ENCODE data around the gene MUC12.
"Not testable (repeated sequence)": the region's sequence is repeated elsewhere in the genome, so short reads cannot be mapped to it uniquely, and the experiment has no call there.

MUC12 gene

GRCh38 chr7:100984241-100984918, 15.0 kb downstream of the MUC12 start:
- not testable (repeated sequence) for H3K36me3 ChIP-seq (ENCODE audit: control insufficient read depth in 1 of 2, insufficient read depth in 2 of 2, low read length in 2 of 2); H3K4me1 ChIP-seq (ENCODE audit: control insufficient read depth in 1 of 2, insufficient read depth in 2 of 2, low read length in 2 of 2); H3K9me3 ChIP-seq (ENCODE audit: control insufficient read depth in 1 of 2, low read length in 2 of 2); H3K27me3 ChIP-seq (ENCODE audit: control insufficient read depth in 1 of 2, insufficient read depth in 2 of 2, low read length in 2 of 2); H3K27ac ChIP-seq (ENCODE audit: low read depth, low read length); H3K4me3 ChIP-seq (ENCODE audit: low read depth in 1 of 2, low read length in 2 of 2); H3K9ac ChIP-seq (ENCODE audit: low read depth in 1 of 2, low read length in 2 of 2)

- H3K4me1 ChIP-seq (ENCODE audit: control insufficient read depth in 1 of 2, insufficient read depth in 2 of 2, low read length in 2 of 2); H3K9ac ChIP-seq (ENCODE audit: low read depth in 1 of 2, low read length in 2 of 2); H3K27me3 ChIP-seq (ENCODE audit: control insufficient read depth in 1 of 2, insufficient read depth in 2 of 2, low read length in 2 of 2); H3K9me3 ChIP-seq (ENCODE audit: control insufficient read depth in 1 of 2, low read length in 2 of 2); H3K36me3 ChIP-seq (ENCODE audit: control insufficient read depth in 1 of 2, insufficient read depth in 2 of 2, low read length in 2 of 2); H3K27ac ChIP-seq (ENCODE audit: low read depth, low read length); H3K4me3 ChIP-seq (ENCODE audit: low read depth in 1 of 2, low read length in 2 of 2): not testable (repeated sequence)
Observed at GRCh38 chr7:100985033-100985797, 15.8 kb downstream of the MUC12 start.

GRCh38 chr7:100991631-100992030, 22.3 kb downstream of the MUC12 start:
- no peak overlapping the region for H3K27ac ChIP-seq (ENCODE audit: low read depth, low read length)
- H3K9me3 ChIP-seq (ENCODE audit: control insufficient read depth in 1 of 2, low read length in 2 of 2), result no peaks in the 10 kb centered on the region
- no peaks in the 10 kb centered on the region for H3K36me3 ChIP-seq (ENCODE audit: control insufficient read depth in 1 of 2, insufficient read depth in 2 of 2, low read length in 2 of 2)
- no peak overlapping the region for H3K9ac ChIP-seq (ENCODE audit: low read depth in 1 of 2, low read length in 2 of 2)
- no peak overlapping the region for H3K4me3 ChIP-seq (ENCODE audit: low read depth in 1 of 2, low read length in 2 of 2)
- no peaks in the 10 kb centered on the region for H3K4me1 ChIP-seq (ENCODE audit: control insufficient read depth in 1 of 2, insufficient read depth in 2 of 2, low read length in 2 of 2)
- H3K27me3 ChIP-seq (ENCODE audit: control insufficient read depth in 1 of 2, insufficient read depth in 2 of 2, low read length in 2 of 2), result no peaks in the 10 kb centered on the region

GRCh38 chr7:100992280-100992679, 22.9 kb downstream of the MUC12 start:
- not testable (repeated sequence) for H3K9me3 ChIP-seq (ENCODE audit: control insufficient read depth in 1 of 2, low read length in 2 of 2); H3K4me1 ChIP-seq (ENCODE audit: control insufficient read depth in 1 of 2, insufficient read depth in 2 of 2, low read length in 2 of 2); H3K4me3 ChIP-seq (ENCODE audit: low read depth in 1 of 2, low read length in 2 of 2); H3K27ac ChIP-seq (ENCODE audit: low read depth, low read length); H3K27me3 ChIP-seq (ENCODE audit: control insufficient read depth in 1 of 2, insufficient read depth in 2 of 2, low read length in 2 of 2); H3K9ac ChIP-seq (ENCODE audit: low read depth in 1 of 2, low read length in 2 of 2); H3K36me3 ChIP-seq (ENCODE audit: control insufficient read depth in 1 of 2, insufficient read depth in 2 of 2, low read length in 2 of 2)

- H3K27me3 ChIP-seq (ENCODE audit: control insufficient read depth in 1 of 2, insufficient read depth in 2 of 2, low read length in 2 of 2); H3K9ac ChIP-seq (ENCODE audit: low read depth in 1 of 2, low read length in 2 of 2); H3K9me3 ChIP-seq (ENCODE audit: control insufficient read depth in 1 of 2, low read length in 2 of 2); H3K36me3 ChIP-seq (ENCODE audit: control insufficient read depth in 1 of 2, insufficient read depth in 2 of 2, low read length in 2 of 2); H3K4me3 ChIP-seq (ENCODE audit: low read depth in 1 of 2, low read length in 2 of 2); H3K4me1 ChIP-seq (ENCODE audit: control insufficient read depth in 1 of 2, insufficient read depth in 2 of 2, low read length in 2 of 2); H3K27ac ChIP-seq (ENCODE audit: low read depth, low read length): not testable (repeated sequence)
Observed at GRCh38 chr7:100994671-100995070, 25.3 kb downstream of the MUC12 start.

- H3K9ac ChIP-seq (ENCODE audit: low read depth in 1 of 2, low read length in 2 of 2); H3K4me3 ChIP-seq (ENCODE audit: low read depth in 1 of 2, low read length in 2 of 2); H3K36me3 ChIP-seq (ENCODE audit: control insufficient read depth in 1 of 2, insufficient read depth in 2 of 2, low read length in 2 of 2); H3K4me1 ChIP-seq (ENCODE audit: control insufficient read depth in 1 of 2, insufficient read depth in 2 of 2, low read length in 2 of 2); H3K9me3 ChIP-seq (ENCODE audit: control insufficient read depth in 1 of 2, low read length in 2 of 2); H3K27me3 ChIP-seq (ENCODE audit: control insufficient read depth in 1 of 2, insufficient read depth in 2 of 2, low read length in 2 of 2); H3K27ac ChIP-seq (ENCODE audit: low read depth, low read length): not testable (repeated sequence)
Observed at GRCh38 chr7:100998530-100998929, 29.2 kb downstream of the MUC12 start.

GRCh38 chr7:100999334-100999733, 30.0 kb downstream of the MUC12 start:
- not testable (repeated sequence) for H3K4me1 ChIP-seq (ENCODE audit: control insufficient read depth in 1 of 2, insufficient read depth in 2 of 2, low read length in 2 of 2); H3K9me3 ChIP-seq (ENCODE audit: control insufficient read depth in 1 of 2, low read length in 2 of 2); H3K27ac ChIP-seq (ENCODE audit: low read depth, low read length); H3K9ac ChIP-seq (ENCODE audit: low read depth in 1 of 2, low read length in 2 of 2); H3K27me3 ChIP-seq (ENCODE audit: control insufficient read depth in 1 of 2, insufficient read depth in 2 of 2, low read length in 2 of 2); H3K36me3 ChIP-seq (ENCODE audit: control insufficient read depth in 1 of 2, insufficient read depth in 2 of 2, low read length in 2 of 2); H3K4me3 ChIP-seq (ENCODE audit: low read depth in 1 of 2, low read length in 2 of 2)

GRCh38 chr7:101000025-101000424, 30.7 kb downstream of the MUC12 start:
- not testable (repeated sequence) for H3K36me3 ChIP-seq (ENCODE audit: control insufficient read depth in 1 of 2, insufficient read depth in 2 of 2, low read length in 2 of 2); H3K4me3 ChIP-seq (ENCODE audit: low read depth in 1 of 2, low read length in 2 of 2); H3K9me3 ChIP-seq (ENCODE audit: control insufficient read depth in 1 of 2, low read length in 2 of 2); H3K4me1 ChIP-seq (ENCODE audit: control insufficient read depth in 1 of 2, insufficient read depth in 2 of 2, low read length in 2 of 2); H3K27ac ChIP-seq (ENCODE audit: low read depth, low read length); H3K9ac ChIP-seq (ENCODE audit: low read depth in 1 of 2, low read length in 2 of 2); H3K27me3 ChIP-seq (ENCODE audit: control insufficient read depth in 1 of 2, insufficient read depth in 2 of 2, low read length in 2 of 2)

- H3K4me3 ChIP-seq (ENCODE audit: low read depth in 1 of 2, low read length in 2 of 2); H3K36me3 ChIP-seq (ENCODE audit: control insufficient read depth in 1 of 2, insufficient read depth in 2 of 2, low read length in 2 of 2); H3K4me1 ChIP-seq (ENCODE audit: control insufficient read depth in 1 of 2, insufficient read depth in 2 of 2, low read length in 2 of 2); H3K27me3 ChIP-seq (ENCODE audit: control insufficient read depth in 1 of 2, insufficient read depth in 2 of 2, low read length in 2 of 2); H3K9ac ChIP-seq (ENCODE audit: low read depth in 1 of 2, low read length in 2 of 2); H3K9me3 ChIP-seq (ENCODE audit: control insufficient read depth in 1 of 2, low read length in 2 of 2); H3K27ac ChIP-seq (ENCODE audit: low read depth, low read length): not testable (repeated sequence)
Observed at GRCh38 chr7:101002333-101002732, 33.0 kb downstream of the MUC12 start.

GRCh38 chr7:101007361-101007760, 38.0 kb downstream of the MUC12 start:
- H3K27me3 ChIP-seq (ENCODE audit: control insufficient read depth in 1 of 2, insufficient read depth in 2 of 2, low read length in 2 of 2); H3K4me1 ChIP-seq (ENCODE audit: control insufficient read depth in 1 of 2, insufficient read depth in 2 of 2, low read length in 2 of 2); H3K27ac ChIP-seq (ENCODE audit: low read depth, low read length); H3K36me3 ChIP-seq (ENCODE audit: control insufficient read depth in 1 of 2, insufficient read depth in 2 of 2, low read length in 2 of 2); H3K9me3 ChIP-seq (ENCODE audit: control insufficient read depth in 1 of 2, low read length in 2 of 2); H3K9ac ChIP-seq (ENCODE audit: low read depth in 1 of 2, low read length in 2 of 2); H3K4me3 ChIP-seq (ENCODE audit: low read depth in 1 of 2, low read length in 2 of 2): not testable (repeated sequence)
